SH-SY5Y (cell line): ENCODE measurements around the gene KIF5C.

Experiments used
- GATA2 ChIP-seq: IDR thresholded peaks from 2 replicates; pipeline ENCODE4 v1.6.1; 2011; ENCODE audit warnings: mild to moderate bottlenecking, low read depth, low read length
- GATA3 ChIP-seq: IDR thresholded peaks from 2 replicates; pipeline ENCODE4 v1.6.1; 2011; ENCODE audit warnings: low read depth, mild to moderate bottlenecking, low read length, moderate library complexity

KIF5C gene

DNA sequence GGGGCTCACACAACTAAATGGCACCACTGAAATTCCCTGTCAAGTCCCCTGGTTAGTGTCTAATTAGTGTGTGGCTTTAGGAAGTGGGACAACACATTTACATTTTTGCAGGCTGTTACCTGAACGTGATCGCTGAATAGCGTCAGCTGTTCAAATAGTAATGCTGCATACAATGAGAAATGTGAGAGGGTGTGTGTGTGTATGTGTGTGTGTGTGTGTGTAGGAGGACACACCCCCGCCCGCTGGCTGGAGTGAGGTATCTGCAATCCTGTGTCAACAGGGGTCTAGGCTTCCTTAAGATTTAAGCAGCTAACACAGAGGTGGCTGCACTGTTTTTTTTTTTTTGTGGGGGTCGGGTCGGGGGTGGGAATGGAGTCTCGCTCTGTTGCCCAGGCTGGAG, 158.7 kb downstream of the KIF5C start:
- TF ChIP-seq GATA3 (no peak), GATA2 (no peak)

- TF ChIP-seq GATA2 = no peak
- no peak for TF ChIP-seq GATA3
Observed at GRCh38 chr2:149034406-149034805, 159.4 kb downstream of the KIF5C start.

DNA sequence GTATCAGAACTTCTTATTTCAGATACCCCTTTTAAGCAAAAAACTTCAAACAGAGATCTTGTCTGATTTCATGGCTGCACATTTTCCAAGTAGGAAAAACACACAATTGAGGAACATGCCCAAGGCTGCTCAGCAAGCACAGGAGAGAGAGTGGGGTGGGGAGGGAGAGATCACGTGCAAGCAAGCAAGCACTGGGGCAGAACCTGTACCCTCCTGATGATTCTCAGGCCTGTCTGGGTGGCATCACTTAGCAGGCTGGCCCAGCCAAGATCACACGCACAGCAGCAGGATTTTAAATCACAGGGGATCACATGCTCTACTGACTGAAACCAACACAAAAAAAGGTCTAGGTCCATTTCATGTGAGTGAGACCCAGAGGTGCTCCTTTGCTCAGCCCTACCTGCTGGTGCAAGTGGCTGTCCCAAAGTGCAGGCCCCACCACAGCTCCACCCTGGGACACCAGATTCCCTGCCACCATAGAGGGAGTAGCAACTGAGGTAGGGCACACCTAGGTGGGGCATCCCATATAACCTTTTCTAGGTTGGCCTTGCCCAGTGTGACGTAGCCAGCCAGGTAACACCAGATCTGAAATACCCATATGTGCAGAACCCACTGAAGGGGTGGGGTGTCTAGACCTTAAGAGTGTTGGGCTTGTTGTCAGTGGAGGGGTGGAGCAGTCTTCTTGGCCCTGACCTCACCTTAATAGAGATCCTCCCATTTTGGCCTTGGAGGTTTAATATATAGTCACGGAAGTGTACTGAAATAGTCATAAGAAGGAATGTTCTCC, 161.7 kb downstream of the KIF5C start:
- no peak for TF ChIP-seq GATA3
- no peak for TF ChIP-seq GATA2

- no peak for TF ChIP-seq GATA2
- TF ChIP-seq GATA3 = no peak
Observed at GRCh38 chr2:149037851-149038250, 162.8 kb downstream of the KIF5C start.

- TF ChIP-seq GATA2 = no peak
- no peak for TF ChIP-seq GATA3
Observed at GRCh38 chr2:149038442-149039212, 163.6 kb downstream of the KIF5C start, which contains the start of gene LYPD6B. LYPD6B (plus strand) TSS chr2:149038699; CDS start chr2:149130949, 92,250 bp downstream.

DNA sequence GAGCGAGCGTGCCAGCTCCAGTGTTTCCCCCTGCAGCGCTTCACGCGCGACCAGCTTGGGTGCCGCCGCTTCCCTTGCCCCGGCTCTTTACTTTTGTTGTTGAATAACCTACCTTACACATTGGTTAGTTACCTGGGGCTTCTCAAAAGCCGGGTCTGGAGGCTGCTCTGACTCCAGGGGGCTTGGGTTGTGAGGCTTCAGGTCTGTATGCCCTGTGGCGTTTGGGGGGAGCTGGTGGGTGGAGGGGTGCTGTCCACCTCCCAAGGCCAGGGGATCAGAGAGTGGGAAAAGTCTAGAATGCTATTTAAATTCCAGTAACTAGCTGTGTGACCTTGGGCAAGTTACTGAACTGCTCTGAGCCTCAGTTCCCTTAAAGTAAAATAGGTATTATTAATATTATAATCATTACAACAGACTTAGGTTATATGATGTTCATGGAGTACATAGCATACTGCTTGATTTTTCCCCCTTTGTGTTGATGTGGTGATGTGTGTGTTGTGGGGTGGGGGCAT, 164.2 kb downstream of the KIF5C start:
- TF ChIP-seq GATA3 = no peak
- TF ChIP-seq GATA2 = no peak

GRCh38 chr2:149040451-149040850, 165.4 kb downstream of the KIF5C start:
- TF ChIP-seq GATA3 (no peak), GATA2 (no peak)

DNA sequence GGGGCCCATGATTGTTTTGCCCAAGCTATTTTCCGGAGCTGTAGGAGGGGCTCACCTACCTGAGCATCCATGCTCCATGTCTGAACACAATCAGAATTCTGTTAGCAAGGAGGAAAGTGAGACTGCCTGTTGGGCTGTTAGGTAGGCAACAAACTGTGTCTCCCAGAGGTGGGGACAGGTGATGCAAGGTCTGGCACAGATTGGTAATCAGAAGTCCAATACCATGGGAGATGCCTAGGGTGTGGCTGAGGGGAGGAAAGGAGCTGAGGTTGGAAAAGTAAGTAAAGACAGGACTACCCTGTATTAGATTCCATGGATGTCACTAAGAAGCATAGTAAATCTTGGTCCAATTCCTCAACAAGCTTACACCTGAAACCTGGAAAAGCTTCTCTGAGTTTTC, 166.5 kb downstream of the KIF5C start:
- no peak for TF ChIP-seq GATA2
- TF ChIP-seq GATA3 = no peak

GRCh38 chr2:149042881-149043280, 167.9 kb downstream of the KIF5C start:
- no peak for TF ChIP-seq GATA2
- no peak for TF ChIP-seq GATA3

- TF ChIP-seq GATA3 = no peak
- no peak for TF ChIP-seq GATA2
Observed at GRCh38 chr2:149044500-149044899, 169.5 kb downstream of the KIF5C start.

GRCh38 chr2:149047118-149047517, 172.1 kb downstream of the KIF5C start:
- TF ChIP-seq GATA2 (no peak), GATA3 (no peak)

DNA sequence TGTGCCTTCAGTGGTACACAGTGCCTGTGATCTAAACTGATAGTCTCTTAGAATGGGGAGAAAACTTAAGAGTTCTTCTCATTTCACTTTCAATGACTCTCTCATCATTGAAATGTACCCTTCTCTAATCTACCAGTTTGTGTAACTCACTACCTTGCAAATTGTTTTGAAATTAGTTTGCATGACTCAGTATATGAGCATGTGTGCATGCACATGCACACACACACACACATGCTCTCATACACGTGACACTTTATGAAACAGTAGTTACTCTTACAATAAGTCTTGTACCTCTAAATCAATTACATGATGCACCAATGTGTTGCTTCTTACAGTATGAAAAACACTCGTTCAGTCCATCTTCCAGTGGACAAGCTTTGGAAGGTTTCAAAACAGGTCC, 174.1 kb downstream of the KIF5C start:
- TF ChIP-seq GATA3 = no peak
- no peak for TF ChIP-seq GATA2

DNA sequence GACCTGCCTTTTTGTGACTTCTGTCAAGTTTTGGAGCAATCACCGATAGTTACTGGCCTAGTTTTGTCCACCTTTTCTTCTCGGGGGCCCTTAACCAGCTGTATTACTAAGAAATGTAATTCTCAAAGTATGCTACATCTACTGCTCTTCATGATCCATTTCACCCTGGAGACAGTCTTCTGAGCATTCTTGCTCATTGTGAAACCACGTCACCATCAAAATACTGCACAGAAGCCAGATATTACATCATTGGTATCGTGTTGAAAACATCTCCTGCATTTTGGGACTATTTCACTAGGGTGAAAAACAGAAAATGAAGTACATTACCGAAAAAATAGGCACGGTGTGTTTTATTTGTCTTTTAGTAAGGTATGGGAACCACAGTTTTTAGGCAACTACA, 175.2 kb downstream of the KIF5C start:
- TF ChIP-seq GATA3 (no peak), GATA2 (no peak)

DNA sequence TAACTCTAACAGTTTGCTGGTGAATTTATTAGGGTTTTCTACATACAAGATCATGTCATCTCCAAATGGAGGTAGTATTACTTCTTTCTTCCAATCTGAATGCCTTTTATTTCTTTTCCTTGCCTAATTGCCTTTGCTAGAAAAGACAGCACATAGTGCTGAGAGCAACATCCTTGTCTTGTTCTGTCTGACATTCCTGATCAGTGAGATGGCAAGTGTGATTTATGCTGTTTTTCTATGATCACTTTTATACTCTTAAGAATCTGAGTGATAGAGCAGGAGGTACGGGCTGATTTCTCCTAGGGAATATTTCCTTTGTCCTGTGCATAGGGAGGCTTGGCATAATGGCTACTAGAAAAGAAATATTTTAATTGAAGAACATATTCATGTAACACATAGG, 180.7 kb downstream of the KIF5C start:
- TF ChIP-seq GATA3 (no peak), GATA2 (no peak)
